Stimulated activated CD4-positive, alpha-beta T cell treated with anti-CD3 and anti-CD28 coated beads, TNF-alpha, amount 100 ng/mL, for 4 hours (primary cell): ENCODE results near the gene PSAPL1.

ENCODE experiments used
- DNase-seq, 3 experiments: peaks; one replicate each; pipeline ENCODE4 v3.0.0-alpha.2; 2020; ENCODE audit warnings: low read depth in 3 of 3

Gene PSAPL1

GRCh38 chr4:7397206-7398103 lies 37.3 kb downstream of the PSAPL1 start:
- no peak for DNase-seq

- no peak for DNase-seq
Observed at GRCh38 chr4:7396186-7396910, 38.4 kb downstream of the PSAPL1 start.

- no peak for DNase-seq
Observed at GRCh38 chr4:7395645-7396044, 39.1 kb downstream of the PSAPL1 start.

- no peak for DNase-seq
Observed at GRCh38 chr4:7394681-7395451, 39.9 kb downstream of the PSAPL1 start.

GRCh38 chr4:7393601-7394575 lies 40.8 kb downstream of the PSAPL1 start:
- DNase-seq: no peak

GRCh38 chr4:7392438-7393421 lies 42.0 kb downstream of the PSAPL1 start:
- no peak for DNase-seq

GRCh38 chr4:7391637-7392437 lies 42.9 kb downstream of the PSAPL1 start:
- no peak for DNase-seq

GRCh38 chr4:7390906-7391636 lies 43.7 kb downstream of the PSAPL1 start:
- DNase-seq: no peak

GRCh38 chr4:7390336-7390735 lies 44.4 kb downstream of the PSAPL1 start:
- no peak for DNase-seq

GRCh38 chr4:7389719-7390118 lies 45.0 kb downstream of the PSAPL1 start:
- no peak for DNase-seq

GRCh38 chr4:7389101-7389701 lies 45.5 kb downstream of the PSAPL1 start:
- no peak for DNase-seq

- no peak for DNase-seq
Observed at GRCh38 chr4:7388627-7389026, 46.1 kb downstream of the PSAPL1 start.

GRCh38 chr4:7387925-7388324 lies 46.8 kb downstream of the PSAPL1 start:
- DNase-seq: no peak

GRCh38 chr4:7384929-7385890 lies 49.5 kb downstream of the PSAPL1 start:
- no peak for DNase-seq

GRCh38 chr4:7384003-7384928 lies 50.5 kb downstream of the PSAPL1 start:
- DNase-seq: no peak

- no peak for DNase-seq
Observed at GRCh38 chr4:7383266-7383665, 51.5 kb downstream of the PSAPL1 start.
